Measurements from ENCODE around the gene PIGV.

GRCh38 chr1:26785611-26786436 is 1.9 kb upstream of the PIGV start:
- TF ChIP-seq, protein P1, sequence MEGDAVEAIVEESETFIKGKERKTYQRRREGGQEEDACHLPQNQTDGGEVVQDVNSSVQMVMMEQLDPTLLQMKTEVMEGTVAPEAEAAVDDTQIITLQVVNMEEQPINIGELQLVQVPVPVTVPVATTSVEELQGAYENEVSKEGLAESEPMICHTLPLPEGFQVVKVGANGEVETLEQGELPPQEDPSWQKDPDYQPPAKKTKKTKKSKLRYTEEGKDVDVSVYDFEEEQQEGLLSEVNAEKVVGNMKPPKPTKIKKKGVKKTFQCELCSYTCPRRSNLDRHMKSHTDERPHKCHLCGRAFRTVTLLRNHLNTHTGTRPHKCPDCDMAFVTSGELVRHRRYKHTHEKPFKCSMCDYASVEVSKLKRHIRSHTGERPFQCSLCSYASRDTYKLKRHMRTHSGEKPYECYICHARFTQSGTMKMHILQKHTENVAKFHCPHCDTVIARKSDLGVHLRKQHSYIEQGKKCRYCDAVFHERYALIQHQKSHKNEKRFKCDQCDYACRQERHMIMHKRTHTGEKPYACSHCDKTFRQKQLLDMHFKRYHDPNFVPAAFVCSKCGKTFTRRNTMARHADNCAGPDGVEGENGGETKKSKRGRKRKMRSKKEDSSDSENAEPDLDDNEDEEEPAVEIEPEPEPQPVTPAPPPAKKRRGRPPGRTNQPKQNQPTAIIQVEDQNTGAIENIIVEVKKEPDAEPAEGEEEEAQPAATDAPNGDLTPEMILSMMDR (IDR thresholded peaks at IDR 0.05; ENCODE audit: insufficient read depth, low read length, poor library complexity, severe bottlenecking) = no peak
- TF ChIP-seq EZH2phosphoT487 (conservative IDR thresholded peaks at IDR 0.05; ENCODE audit: low read length) = no peak
